HepG2 (cell line): ENCODE measurements around the gene NME4. TPM values are rescaled to one million over a fixed set of nuclear protein-coding genes. Genes with fewer than 3 reads are reported as not detected.

Source experiments
- BHLHE40 ChIP-seq: IDR thresholded peaks from 2 replicates; pipeline ENCODE4 v1.6.1; 2011; ENCODE audit warnings: low read length, improper control_type of control experiment
- CREB1 ChIP-seq, 2 experiments: fragments of 450-650 bp in 1 of 2; IDR thresholded peaks; 2 replicates each; pipeline ENCODE4 v1.6.1; 2016 to 2017; ENCODE audit warnings: control low read depth in 1 of 2, mild to moderate bottlenecking in 1 of 2, missing compliant biosample characterization in 1 of 2, missing genetic modification characterization in 1 of 2
- CTCF ChIP-seq: sonication (generic); formaldehyde crosslinking; IDR thresholded peaks from 2 replicates; pipeline ENCODE4 v1.5.0; 2020; ENCODE audit warnings: mild to moderate bottlenecking, missing genetic modification reagents, moderate library complexity
- DNMT3B ChIP-seq: conservative IDR thresholded peaks from 2 replicates; pipeline ENCODE4 v1.6.1; 2016; ENCODE audit warnings: missing biosample characterization, control low read depth
- ELK4 ChIP-seq: sonication (generic); formaldehyde crosslinking; IDR thresholded peaks from 2 replicates; pipeline ENCODE4 v1.9.0; 2021; ENCODE audit warnings: missing genetic modification reagents, borderline replicate concordance
- ETV6 ChIP-seq: sonication (generic); formaldehyde crosslinking; conservative IDR thresholded peaks from 2 replicates; pipeline ENCODE4 v1.4.0; 2020; ENCODE audit warnings: missing genetic modification reagents
- IRX3 ChIP-seq: sonication (generic); formaldehyde crosslinking; IDR thresholded peaks from 2 replicates; pipeline ENCODE4 v1.8.1; 2023; ENCODE audit warnings: mild to moderate bottlenecking, low read depth, missing genetic modification reagents, borderline replicate concordance
- MEF2D ChIP-seq: sonication (generic); formaldehyde crosslinking; IDR thresholded peaks from 2 replicates; pipeline ENCODE4 v1.5.1; 2020; ENCODE audit warnings: mild to moderate bottlenecking, missing genetic modification reagents
- NR1H2 ChIP-seq: sonication (generic); formaldehyde crosslinking; IDR thresholded peaks from 2 replicates; pipeline ENCODE4 v1.8.1; 2022; ENCODE audit warnings: low read depth, missing genetic modification reagents, borderline replicate concordance
- SETDB1 ChIP-seq: sonication (generic); formaldehyde crosslinking; IDR thresholded peaks from 2 replicates; pipeline ENCODE4 v1.5.1; 2020; ENCODE audit warnings: missing genetic modification reagents, mild to moderate bottlenecking, borderline replicate concordance
- ZGPAT ChIP-seq: IDR thresholded peaks from 2 replicates; pipeline ENCODE4 v1.6.1; 2016; ENCODE audit warnings: mild to moderate bottlenecking
- ZNF121 ChIP-seq: sonication (generic); formaldehyde crosslinking; IDR thresholded peaks from 2 replicates; pipeline ENCODE4 v1.5.0; 2020; ENCODE audit warnings: mild to moderate bottlenecking, missing genetic modification reagents
- ZNF251 ChIP-seq: sonication (generic); formaldehyde crosslinking; IDR thresholded peaks from 2 replicates; pipeline ENCODE4 v1.9.0; 2021; ENCODE audit warnings: mild to moderate bottlenecking, missing genetic modification reagents
- ZNF280B ChIP-seq: sonication (generic); formaldehyde crosslinking; IDR thresholded peaks from 2 replicates; pipeline ENCODE4 v1.5.0; 2020; ENCODE audit warnings: missing genetic modification reagents, mild to moderate bottlenecking, borderline replicate concordance
- ZNF430 ChIP-seq: sonication (generic); formaldehyde crosslinking; IDR thresholded peaks from 2 replicates; pipeline ENCODE4 v1.9.0; 2021; ENCODE audit warnings: mild to moderate bottlenecking, missing genetic modification reagents
- ZNF451 ChIP-seq: sonication (generic); formaldehyde crosslinking; IDR thresholded peaks from 2 replicates; pipeline ENCODE4 v1.5.0; 2020; ENCODE audit warnings: mild to moderate bottlenecking, missing genetic modification reagents
- ZNF512B ChIP-seq: sonication (generic); formaldehyde crosslinking; IDR thresholded peaks from 2 replicates; pipeline ENCODE4 v1.5.1; 2020; ENCODE audit warnings: missing genetic modification reagents, mild to moderate bottlenecking, borderline replicate concordance
- ZNF768 ChIP-seq: sonication (generic); formaldehyde crosslinking; IDR thresholded peaks from 2 replicates; pipeline ENCODE4 v1.4.0; 2020; ENCODE audit warnings: missing genetic modification reagents
- polyA plus RNA-seq, 8 experiments: library from polyadenylated mRNA; depleted of rRNA in 3 of 8; stranded (reverse) in 7 of 8; unstranded in 1 of 8; fragments of >200 nt; fragmentation: Illumina TruSeq in 4 of 8; extraction: Trizol in 4 of 8; gene quantifications; 2 replicates each; pipeline versions ENCODE4 v1.2.1 to v1.2.3, GENCODE V29; 2011 to 2016; ENCODE audit warnings: low read depth in 4 of 8, missing spikeins in 1 of 8, mixed read lengths in 1 of 8; ENCODE audit not compliant: insufficient read depth in 1 of 8
- total RNA-seq, 5 experiments: library from RNA; depleted of rRNA; stranded (reverse); fragments of >200 nt; fragmentation: Illumina TruSeq; extraction: Trizol; gene quantifications; 2 replicates each; pipeline ENCODE4 v1.2.3, GENCODE V29; 2016; ENCODE audit warnings: low read depth in 1 of 5
- TF ChIP-seq, protein P1 (sequence below): sonication (generic); formaldehyde crosslinking; IDR thresholded peaks from 2 replicates; pipeline ENCODE4 v1.8.1; 2023; ENCODE audit warnings: mild to moderate bottlenecking, inconsistent platforms, moderate library complexity, missing genetic modification reagents, borderline replicate concordance

The NME4 gene
- total and polyA plus RNA-seq, 2 of the 13 experiments (the other 11 are each of a cell fraction or from before 2014, with no cell fraction given) = 121 to 263 TPM

GRCh38 chr16:396605-397004 lies 394 bp upstream of the NME4 start (continued):
- 0 out of 2 replicates have a peak, but pooled peaks have one; percentile 49 for TF ChIP-seq ZNF512B (CRISPR knock-in tag)
- TF ChIP-seq NR1H2 = no peak
- no peak for TF ChIP-seq ZGPAT (CRISPR knock-in tag)
- no peak for TF ChIP-seq IRX3 (CRISPR knock-in tag)
- TF ChIP-seq CTCF (CRISPR knock-in tag) = no peak
- TF ChIP-seq ELK4 = no peak
- no peak for TF ChIP-seq ETV6 (CRISPR knock-in tag)
- no peak for TF ChIP-seq CREB1 (IDR thresholded peaks at IDR 0.05)
- no peak for TF ChIP-seq CREB1 (CRISPR knock-in tag; IDR thresholded peaks at IDR 0.05)
- TF ChIP-seq MEF2D (CRISPR knock-in tag) = 0 out of 2 replicates have a peak, but pooled peaks have one; percentile 37
- TF ChIP-seq, protein P1, sequence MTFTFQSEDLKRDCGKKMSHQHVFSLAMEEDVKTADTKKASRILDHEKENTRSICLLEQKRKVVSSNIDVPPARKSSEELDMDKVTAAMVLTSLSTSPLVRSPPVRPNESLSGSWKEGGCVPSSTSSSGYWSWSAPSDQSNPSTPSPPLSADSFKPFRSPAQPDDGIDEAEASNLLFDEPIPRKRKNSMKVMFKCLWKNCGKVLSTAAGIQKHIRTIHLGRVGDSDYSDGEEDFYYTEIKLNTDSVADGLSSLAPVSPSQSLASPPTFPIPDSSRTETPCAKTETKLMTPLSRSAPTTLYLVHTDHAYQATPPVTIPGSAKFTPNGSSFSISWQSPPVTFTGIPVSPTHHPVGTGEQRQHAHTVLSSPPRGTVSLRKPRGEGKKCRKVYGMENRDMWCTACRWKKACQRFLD (CRISPR knock-in tag) = no peak
- 0 out of 2 replicates have a peak, but pooled peaks have one; percentile 41 for TF ChIP-seq ZNF430 (CRISPR knock-in tag)
- no peak for TF ChIP-seq ZNF121
- no peak for TF ChIP-seq ZNF280B (CRISPR knock-in tag)
- TF ChIP-seq DNMT3B (CRISPR knock-in tag) = no peak
- no peak for TF ChIP-seq SETDB1
- TF ChIP-seq ZNF451 (CRISPR knock-in tag) = no peak
- no peak for TF ChIP-seq ZNF251
- no peak for TF ChIP-seq ZNF768 (CRISPR knock-in tag)
- 0 out of 2 replicates have a peak, but pooled peaks have one; percentile 12 for TF ChIP-seq BHLHE40
